AML-193 (cell line): Measurements from ENCODE around the gene RPIA.
A peak's percentile ranks its signal among the peaks of the same experiment; 100 is the strongest.
"Not testable (repeated sequence)": the region's sequence is repeated elsewhere in the genome, so short reads cannot be mapped to it uniquely, and the experiment has no call there.

ENCODE experiments used
- DNase-seq, 2 experiments: peaks; one replicate each; lab custom pipeline; 2025; lab: John Stamatoyannopoulos, UW

Gene RPIA

DNA sequence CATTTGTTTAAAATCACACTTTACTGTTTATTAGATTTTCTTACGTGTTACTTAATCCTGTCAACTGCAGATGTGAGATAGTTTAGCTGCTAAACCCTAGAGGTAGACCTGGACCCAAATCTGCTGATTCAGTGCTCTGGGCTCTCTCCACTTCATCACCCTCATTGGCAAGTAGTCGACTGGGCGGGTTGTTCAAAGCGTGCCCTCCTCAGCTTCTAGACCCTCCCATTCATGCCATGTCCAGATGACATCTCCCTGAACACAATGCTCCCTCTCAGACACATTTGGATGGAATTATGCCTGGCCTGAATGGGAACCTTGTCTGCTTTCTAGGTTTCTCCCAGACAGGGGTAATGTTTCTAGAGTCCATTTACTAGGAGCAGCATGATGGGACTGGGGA is 43.7 kb downstream of the RPIA start:
- no peak for DNase-seq

DNA sequence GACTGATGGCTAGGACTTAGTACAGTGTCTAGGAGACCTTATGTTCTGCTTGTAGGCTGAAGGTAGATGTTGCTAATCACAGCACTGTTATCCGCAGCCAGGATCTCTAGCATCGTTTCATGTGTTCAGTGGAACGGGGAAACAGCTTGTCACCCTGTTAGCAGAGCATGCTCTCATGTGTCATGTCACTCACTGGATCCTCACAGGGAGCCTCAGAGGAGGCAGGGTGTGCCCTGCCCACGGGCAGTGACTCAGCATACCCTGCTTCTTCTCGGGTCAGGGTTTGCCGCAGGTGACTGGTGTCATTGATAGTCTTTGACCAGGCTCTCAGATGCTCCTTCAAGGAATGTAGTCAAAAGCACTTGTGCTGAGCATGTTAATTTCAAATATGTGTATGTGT is 44.4 kb downstream of the RPIA start:
- DNase-seq: no peak

DNA sequence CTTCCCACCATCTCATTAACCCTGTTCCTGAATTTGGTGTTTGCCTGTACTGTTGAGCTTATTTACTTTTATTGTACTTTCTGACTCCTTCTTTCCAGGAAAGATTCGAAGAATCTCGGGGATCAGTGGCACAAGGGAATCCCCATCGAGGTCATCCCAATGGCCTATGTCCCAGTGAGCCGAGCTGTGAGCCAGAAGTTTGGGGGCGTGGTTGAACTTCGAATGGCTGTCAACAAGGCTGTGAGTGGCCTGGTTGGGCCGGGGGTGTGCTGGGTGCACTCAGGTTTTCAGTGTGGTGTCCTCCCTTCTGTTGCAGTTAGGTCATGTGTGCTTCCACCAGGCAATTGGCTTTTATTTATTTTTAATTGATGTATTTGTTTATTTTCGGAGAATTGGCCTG is 45.0 kb downstream of the RPIA start:
- no peak for DNase-seq

DNA sequence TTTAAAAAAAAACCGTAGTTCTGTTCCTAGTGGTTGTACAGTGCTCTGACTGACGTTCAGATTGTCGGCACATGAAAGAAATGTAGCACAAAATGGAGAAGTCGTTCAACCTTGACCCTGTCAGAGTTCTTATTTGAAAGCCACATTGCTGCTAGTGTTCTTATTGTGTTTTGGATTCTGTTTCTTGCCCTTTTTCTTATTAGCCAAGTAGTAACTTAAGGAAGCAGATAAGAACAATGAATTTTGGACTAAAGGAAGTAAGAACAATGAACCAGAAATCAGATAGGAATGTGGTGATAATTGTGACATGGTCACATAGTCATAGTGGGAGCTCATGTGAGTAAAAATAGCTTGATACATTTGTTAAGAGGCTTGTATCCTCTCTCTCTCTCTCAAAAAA is 45.9 kb downstream of the RPIA start:
- no peak for DNase-seq

DNA sequence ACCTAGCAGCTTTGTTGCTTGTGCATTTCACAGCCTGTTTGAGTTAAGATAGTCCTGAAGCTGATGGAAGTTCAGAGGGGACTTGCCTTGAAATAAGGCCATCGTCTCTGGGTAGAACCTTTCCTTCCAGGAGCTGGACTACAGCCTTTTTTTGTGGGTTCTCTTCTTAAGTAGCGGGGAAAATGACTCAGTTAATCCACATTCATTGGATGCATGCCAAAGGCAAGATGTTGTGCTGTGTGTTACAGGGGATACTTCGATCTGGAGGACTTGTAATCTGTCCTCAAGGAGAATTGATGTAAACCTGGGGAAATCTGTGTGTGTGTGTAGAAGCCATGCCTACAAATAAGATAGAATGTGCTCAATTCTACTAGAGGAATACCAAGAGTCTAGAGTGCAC is 46.8 kb downstream of the RPIA start:
- DNase-seq: no peak

DNA sequence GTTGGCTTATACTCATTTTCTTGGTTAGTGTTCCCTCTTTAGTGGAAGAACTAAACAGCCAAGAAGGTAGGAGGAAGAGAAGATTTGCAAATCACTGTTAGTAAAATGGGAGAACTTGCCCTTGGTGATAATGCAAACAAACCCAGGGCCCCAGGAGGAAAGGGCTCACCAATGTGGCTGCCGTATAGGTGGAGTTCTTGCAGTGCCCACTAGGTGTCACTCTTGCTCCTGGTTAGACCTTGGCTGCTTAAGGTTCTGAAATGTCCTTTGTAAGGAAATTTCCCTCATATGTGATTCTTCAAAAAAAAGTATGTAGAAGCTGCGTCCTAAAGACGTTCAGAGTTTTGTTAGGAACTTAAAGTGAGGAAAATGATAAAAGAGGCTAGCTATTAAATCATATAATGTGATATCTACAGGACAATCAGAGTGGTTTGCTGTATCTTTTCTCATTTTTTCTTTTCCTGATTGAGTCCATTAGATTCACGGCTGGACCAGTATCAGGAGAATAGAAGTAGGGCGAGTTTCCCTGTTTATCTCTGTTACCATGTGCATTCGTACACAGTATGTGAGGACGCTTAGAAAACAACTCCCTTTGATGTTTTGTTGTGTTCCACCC is 48.6 kb downstream of the RPIA start:
- DNase-seq: peak; percentile 28 to 48

DNA sequence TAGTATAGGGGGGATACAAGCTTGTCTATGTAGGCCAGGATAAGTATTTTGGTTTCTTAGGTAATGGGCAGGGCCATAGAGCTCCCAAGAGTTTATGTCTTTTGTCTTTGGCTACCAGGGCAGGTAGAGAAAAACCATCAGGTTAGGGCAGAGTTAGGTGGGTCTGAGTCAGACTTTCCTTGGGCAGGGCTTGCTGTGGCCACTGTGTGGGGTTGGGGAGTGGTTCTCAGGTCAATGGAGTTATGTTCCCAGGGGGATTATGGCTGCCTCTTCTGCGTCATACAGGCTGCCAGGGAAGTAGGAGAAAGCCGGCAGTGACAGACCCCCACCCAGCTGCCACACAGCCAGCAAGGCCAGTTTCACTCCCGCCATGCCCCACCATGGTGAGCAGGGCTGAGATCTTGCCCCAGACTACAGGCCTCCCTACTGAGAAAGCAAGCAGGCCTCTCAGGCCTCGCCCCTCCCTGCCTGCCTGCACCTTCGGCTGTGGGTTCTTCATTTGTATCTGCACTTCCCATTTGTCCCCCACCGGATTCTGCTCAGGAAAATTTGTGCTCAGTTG is 55.5 kb downstream of the RPIA start:
- DNase-seq: no peak

DNA sequence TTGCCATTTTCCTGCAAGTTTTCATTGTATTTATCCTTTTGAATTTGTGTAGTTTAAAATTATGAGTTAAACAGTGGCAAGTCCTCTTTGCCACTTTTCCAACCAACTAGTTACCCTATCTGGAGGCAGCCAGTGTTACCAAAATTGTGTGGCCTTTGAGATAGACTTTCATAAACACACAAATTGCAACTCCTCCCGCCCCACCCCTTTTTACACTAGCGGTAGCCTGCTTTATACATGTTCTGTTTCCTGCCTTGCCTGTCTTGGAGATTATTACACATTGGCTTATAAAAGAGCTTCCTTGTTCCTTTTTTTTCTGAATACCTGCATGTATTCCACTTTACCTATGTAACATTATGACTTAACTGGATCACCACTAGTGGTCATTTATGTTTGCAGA is 56.5 kb downstream of the RPIA start:
- no peak for DNase-seq

DNA sequence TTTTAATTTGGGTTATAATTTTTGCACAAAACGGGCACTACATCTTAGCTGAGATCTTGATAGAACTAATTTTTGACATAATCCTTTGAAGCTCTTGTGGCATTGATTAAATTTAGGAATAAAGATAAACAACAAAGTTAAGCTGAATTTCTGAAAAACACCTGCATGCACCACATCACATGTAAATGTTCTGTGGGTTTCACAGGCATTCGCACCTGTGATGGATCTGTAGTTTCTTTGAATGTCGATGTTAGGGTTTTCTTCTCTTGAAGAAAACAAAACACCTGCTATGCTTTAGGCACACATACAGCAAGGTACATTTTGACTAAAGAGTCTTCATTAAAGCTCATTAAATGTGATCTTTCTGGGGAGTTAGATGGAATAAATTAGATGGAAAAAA is 60.3 kb downstream of the RPIA start:
- DNase-seq: no peak

DNA sequence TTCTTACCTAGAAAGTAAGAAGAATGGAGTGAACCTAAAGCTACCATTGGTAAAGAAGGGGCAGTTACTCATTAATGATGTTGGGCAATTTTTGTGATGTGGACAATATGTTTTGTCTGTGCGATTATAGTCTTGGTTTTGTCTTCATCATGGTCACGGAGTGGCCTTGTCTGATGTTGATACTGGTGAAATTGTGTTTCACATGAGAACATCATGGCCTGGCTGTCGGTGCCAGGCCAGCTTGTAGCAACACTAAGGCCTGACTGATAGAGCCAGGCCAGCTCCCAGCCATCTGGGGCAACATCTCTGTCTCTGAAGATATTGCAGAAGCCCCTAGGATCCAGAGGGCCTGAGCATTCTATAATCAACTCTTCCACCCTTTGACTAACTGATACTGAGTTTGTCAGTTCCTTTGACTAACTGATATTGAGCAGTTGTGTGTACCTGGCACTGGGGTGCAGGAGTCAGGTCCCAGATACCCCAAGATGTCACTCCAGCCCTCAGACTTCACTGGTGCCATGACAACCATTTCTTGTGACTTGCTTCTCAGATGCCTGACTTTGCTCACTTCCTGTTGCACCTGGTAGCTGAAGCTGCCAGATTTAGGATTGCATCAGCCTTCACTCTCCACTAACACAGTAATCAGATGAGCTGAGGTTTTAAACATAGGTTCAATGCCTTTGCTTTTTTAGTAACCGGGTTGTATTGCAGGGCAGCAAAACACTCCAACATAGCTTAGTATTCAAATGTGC is 62.5 kb downstream of the RPIA start:
- no peak for DNase-seq

DNA sequence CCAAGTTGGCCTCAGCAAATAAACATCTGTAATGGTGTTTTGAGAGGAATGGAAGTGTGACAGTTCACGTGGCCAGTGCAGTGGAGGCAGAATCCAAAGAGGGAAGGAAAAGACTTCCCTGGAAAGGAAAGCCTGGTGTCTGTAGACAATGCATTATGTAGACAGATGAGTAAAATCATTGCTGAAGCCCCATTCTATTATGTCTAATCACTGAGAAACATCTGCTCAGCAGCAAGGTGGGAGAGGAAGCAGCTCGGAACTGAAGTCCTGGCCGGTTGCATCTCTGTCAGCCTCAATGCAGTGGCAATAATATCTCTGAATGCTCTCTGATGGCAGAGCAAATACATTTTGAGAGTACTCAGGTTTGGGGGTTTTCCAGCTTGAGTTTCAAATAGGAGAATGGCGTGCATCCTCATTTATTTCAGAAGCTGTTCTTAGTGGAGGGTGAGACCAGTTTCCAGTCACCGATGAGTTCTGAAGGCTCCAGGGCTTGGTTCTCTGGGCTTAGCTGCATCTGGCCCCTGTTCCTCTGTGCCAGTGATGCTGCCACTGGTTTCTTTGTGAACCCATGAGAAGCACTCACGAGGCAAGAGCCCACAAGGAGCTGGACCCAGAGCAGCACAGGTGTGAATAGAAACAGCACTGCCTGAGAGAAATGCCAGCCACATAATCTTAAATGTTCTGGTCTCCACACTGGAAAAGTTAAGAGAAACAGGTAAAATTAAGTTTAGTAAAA is 63.3 kb downstream of the RPIA start:
- no peak for DNase-seq

DNA sequence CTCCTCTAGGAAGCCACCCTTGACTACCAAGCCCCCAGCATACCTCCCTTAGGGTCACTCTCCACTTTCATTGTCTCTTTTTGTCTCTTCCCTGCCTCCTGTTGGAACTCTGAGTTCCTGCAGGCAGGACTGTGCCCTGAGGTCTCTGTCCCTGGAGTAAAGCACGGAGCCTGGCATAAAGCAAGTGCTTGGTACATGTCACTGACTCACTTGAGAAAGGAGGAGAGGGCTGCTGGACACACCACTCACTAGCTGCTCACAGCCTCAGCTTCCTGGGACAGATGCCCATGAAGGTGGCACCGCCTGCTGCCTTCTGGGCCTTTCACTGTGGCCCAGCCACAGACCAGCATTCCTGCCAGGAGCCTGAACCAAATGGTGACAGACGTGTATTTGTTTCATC is 64.4 kb downstream of the RPIA start:
- no peak for DNase-seq

DNA sequence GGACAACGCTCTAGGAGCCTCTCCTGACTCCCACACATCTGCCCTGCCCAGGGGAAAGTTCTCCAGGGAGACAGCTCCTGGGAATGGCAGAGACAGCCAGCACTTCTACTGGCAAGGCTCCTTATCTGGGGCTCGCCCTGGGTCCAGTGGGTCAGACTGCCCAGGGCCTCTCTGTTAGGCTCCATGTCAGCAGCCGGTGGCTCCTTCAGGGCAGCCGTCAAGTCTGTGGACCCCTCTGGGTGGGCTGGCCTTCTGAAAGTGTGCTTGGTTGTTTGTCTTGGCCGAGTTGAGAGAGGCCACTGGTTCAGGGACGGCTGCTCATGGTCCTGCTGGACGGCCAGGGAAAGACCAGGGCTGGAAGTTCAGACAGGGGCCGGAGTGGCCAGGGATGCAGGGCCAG is 65.6 kb downstream of the RPIA start:
- no peak for DNase-seq

DNA sequence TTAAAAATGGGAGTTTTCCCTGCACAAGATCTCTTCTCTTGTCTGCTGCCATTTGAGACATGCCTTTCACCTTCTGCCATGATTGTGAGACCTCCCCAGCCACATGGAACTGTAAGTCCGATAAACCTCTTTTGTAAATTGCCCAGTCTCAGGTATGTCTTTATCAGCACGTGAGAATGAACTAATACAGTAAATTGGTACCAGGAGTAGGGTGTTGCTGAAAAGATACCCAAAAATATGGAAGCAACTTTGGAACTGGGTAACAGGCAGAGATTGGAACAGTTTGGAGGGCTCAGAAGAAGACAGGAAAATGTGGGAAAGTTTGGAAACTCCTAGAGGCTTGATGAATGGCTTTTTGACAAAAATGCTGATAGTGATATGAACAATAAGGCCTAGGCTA is 67.2 kb downstream of the RPIA start:
- DNase-seq: not testable (repeated sequence)

DNA sequence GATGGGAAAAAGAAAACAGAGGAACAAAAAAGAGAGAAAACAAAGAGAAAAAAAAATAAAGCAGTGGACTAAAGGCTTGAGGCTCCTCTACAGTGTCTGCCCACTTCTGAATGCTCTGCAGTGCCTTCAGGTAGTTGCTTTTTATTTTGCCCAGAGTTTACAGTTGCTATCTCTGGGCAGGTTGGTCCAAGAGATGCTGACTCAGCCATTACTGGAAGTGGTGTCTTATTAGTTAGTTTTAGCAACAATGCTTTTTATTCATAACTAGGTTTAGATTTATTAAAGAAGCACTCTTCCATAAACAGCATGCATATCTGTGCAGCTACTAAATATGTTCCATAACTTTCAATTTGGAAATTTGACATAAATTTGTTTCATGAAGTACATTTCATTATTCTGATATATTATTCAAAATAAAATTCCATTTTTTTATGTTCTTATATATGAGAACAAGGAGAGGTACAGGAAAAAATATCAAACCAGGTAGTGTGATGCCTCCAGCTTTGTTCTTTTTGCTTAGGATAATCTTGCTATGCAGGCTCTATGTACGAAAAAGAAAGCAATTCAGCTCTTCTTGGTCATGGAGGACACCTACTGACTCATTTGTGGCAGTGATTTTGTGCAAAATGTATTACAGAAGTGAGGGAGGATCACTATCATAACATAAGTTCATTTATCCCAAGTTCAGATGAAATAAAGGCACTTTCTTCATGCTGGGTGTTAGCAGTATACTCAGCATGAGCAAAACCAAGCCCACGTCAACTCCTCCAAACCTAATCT is 69.5 kb downstream of the RPIA start:
- DNase-seq: no peak

DNA sequence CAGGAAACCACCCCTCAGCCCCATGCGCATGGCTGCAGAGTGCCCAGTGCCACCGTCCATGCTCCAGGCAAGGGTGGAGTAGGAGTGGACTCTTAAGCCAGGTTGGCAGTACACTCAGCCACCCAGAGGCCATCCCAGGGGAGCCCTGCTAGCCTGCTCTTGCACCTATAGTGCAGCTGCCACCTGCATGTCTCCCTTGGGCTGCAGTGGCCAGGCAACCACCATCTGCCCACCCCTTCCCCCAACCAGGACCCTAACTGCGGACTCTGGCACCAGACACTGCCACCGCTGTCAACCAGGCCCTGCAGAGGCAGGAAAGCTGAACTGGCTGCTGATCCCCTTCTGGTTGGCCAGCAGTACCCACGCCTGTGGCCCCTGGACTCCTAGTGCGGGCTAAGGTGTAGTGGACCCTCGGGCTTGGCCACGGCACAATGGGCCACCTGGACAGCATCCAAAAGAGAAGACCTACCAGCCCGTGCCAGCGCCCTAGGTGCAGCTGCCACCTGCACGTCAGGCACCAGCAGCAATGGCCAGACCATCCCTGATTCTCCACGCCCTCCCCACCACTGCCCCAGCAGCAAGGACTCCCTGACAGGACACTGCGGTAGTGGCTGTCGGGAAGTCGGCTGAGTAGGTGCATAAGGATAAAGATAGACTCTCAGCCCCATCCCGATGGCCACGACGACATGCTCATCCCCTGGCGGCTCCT is 72.8 kb downstream of the RPIA start:
- no peak for DNase-seq

DNA sequence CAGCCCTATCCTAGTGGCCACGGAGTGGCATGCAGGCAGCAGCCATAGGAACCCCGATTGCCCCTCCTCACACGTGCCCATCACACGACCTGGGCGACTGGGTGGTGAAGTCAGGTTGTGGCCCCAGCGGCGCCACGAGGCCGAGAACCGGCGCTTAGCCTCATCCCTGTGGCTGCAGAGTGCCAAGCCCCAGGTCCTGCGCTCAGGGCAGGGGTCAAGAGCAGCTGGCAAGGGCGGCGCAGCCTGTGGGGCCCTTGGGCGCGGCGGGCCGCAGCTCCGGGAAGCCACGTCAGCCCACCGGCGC is 73.3 kb downstream of the RPIA start:
- no peak for DNase-seq

DNA sequence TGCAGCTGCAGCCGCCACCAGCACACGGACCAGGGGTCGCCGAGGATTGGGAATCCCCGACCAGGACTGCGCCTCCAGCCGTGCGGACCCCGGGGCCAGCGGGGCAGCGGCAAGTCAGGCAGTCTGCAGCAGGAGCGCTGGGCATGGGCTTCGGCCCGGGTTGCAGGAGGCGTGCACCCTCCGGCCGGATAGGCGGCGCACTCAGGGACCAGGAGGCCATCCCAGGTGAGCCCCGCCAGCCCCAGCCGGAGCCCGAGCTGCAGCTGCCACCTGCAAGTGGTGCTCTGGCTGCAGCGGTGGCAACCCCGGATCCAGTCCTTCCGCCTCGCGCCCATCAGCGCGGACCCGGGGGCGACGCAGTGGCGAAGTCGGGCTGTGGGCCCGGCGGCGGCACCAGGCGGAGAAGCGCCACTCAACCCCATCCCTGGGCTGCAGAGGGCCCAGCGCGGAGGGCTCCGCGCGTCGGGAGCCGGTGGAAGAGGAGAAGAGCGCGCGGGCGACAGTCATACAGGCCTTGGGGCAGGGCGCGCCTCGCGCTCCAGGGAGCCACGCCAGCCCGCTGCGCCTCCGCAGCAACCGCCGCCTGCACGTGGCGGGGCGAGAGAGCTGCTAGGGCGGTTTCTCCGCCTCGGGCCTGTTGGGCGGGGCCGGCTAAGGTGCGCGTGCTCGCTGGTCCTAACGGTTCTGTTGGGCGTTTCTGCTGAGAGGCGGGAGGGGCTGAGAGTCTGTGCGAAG is 73.8 kb downstream of the RPIA start:
- no peak for DNase-seq

DNA sequence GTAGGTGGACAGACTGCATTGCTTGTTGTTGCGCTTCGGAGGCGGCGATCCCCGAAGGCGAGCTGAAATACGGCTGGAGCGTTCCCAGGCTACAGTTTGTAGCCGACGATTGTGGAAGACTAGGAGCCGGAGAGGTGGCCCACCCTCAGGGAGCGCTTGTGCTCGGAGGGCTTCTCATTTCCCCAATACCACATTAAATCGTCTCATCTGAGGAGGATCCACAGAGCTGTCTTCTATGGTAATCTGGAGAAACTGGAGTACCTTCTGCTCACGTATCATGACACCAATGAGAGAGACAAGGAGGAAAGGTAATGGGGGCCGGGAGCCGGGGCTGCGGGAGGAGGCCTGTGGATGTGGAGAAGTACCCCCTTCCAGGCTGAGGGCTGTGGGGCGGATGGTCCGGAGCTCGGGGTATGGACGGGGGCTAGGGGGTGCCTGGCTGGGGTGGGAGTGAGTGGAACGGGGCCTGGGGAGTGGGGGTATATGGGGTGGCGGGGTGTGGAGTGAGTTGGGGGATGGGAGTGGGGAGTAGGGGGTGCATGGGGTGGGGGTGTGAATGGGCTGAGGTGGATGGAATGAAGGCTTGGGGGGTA is 74.5 kb downstream of the RPIA start:
- DNase-seq: not testable (repeated sequence)

DNA sequence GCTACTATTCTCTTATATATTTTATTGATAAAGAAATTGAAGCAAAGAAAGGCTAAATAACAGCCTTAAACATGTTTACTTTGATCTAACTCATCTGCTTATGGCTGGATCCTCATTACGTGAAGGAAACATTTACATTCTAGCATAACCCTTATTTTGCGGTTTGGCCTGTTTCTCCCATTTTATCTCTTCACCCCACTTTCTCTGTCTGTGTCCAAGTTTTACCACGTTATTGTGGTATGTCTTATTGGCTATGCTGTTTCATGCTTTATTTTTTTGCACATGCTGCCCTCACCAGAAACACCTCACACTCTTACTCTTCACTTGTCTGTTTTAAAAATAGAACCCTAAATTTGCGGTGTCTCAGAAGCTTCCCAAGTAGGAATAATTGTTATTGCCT is 78.5 kb downstream of the RPIA start:
- DNase-seq: no peak
